Transverse colon (tissue), 4 donors: ENCODE measurements around the gene GAMT.

ENCODE experiments used
- EP300 ChIP-seq: sonication (generic); formaldehyde crosslinking; IDR thresholded peaks from one replicate; pipeline ENCODE4 v1.6.1; 2017; ENCODE audit warnings: antibody characterized with exemption, low read depth
- POLR2A ChIP-seq: fragments of 450-650 bp; IDR thresholded peaks from one replicate; pipeline ENCODE4 v1.6.1; 2016; ENCODE audit warnings: antibody characterized with exemption, mild to moderate bottlenecking, moderate library complexity
- POLR2AphosphoS5 ChIP-seq, 3 donors: sonication (generic); formaldehyde crosslinking; IDR thresholded peaks; one replicate each; pipeline ENCODE4 v1.6.1; 2016; ENCODE audit warnings: antibody characterized with exemption in 3 of 3
- TF ChIP-seq, protein P1 (sequence below), 5 experiments: fragments of 200-600 bp in 3 of 5; fragments of 450-650 bp in 2 of 5; sonication (generic) in 3 of 5; IDR thresholded peaks; 1 replicate in 2 of 5; 2 replicates in 3 of 5; pipeline ENCODE4 v1.5.1; 2016 to 2017; ENCODE audit warnings: antibody characterized with exemption in 5 of 5, inconsistent platforms in 3 of 5, mild to moderate bottlenecking in 2 of 5, moderate library complexity in 1 of 5

DNA sequence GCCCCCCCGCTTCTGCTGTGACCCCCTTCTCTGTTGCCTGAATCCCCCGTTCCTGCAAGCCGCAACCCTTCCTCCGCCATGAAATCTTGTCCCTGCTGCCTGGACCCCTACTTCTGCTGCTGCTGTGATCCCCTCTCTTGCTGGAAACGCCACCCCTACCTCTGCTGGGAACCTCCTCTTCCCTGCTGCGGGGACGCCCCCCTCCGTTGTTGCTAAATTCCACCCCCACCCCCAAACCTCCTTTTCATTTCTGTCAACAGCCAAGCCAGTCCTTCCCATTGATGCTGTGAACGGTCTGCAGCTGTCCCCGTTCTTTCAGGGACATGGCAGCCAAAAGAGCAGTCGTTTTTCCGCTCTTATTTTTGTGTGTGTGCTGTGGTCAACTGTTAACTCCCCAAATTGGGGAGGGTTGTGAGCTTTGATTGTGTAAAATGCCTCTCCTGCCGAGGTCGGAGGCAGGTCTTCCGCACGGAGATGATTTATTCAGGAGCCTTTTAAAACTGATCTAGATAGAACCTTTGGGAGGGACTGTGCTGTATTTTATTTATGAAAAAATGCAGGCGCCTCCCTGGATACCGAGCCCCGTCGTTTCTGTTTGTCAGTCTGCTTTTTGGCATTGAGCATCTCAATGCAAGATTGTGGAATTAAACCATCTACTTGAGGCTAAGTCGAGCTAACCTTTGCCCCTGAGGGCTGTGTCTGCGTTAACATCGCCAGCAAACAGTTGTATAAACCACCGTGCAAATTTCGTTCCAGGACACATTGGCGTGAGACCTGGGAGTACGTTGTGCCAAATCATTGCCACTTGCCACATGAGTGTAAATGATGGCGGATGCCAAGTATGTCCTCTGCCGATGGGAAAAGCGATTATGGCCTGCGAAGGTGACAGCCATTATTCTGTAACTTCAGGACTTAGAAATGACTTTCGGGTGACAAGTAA is 45.5 kb downstream of the GAMT start:
- TF ChIP-seq, protein P1, sequence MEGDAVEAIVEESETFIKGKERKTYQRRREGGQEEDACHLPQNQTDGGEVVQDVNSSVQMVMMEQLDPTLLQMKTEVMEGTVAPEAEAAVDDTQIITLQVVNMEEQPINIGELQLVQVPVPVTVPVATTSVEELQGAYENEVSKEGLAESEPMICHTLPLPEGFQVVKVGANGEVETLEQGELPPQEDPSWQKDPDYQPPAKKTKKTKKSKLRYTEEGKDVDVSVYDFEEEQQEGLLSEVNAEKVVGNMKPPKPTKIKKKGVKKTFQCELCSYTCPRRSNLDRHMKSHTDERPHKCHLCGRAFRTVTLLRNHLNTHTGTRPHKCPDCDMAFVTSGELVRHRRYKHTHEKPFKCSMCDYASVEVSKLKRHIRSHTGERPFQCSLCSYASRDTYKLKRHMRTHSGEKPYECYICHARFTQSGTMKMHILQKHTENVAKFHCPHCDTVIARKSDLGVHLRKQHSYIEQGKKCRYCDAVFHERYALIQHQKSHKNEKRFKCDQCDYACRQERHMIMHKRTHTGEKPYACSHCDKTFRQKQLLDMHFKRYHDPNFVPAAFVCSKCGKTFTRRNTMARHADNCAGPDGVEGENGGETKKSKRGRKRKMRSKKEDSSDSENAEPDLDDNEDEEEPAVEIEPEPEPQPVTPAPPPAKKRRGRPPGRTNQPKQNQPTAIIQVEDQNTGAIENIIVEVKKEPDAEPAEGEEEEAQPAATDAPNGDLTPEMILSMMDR (IDR thresholded peaks at IDR 0.05), result no peak
- TF ChIP-seq POLR2A, result no peak
- TF ChIP-seq EP300, result no peak
- TF ChIP-seq POLR2AphosphoS5 (IDR thresholded peaks at IDR 0.05), result peak in 1 of 3 donors; percentile 4
